ENCODE measurements around the gene AQP1. TPM values are rescaled to one million over a fixed set of nuclear protein-coding genes. Genes with fewer than 3 reads are reported as not detected.
A peak's percentile ranks its signal among the peaks of the same experiment; 100 is the strongest.

The AQP1 gene
- total and polyA plus RNA-seq, 8 donors = 146 to 450 (median 231) TPM

DNA sequence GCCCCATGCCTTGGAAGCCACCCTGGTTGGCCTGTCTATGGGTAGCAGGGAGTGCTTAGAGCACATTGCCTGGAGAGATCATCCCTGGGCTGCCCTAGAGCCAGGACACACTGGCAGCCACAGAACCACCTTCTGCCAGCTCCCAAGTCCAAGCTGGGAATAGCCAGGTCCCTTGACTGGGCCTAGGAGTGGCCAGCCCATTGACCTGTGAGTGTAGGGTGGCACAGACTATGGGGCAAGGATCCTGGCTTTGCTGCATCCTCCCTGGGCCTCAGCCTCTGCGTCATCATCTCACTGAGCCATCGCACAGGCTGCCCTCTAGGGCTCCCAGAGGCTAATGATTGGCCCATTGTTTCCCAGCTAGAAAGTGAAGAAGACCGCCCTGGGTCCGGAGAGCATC, 7.0 kb downstream of the AQP1 start:
- FAIRE-seq = no peak
- DNase-seq = peak in 4 of 6 donors; percentile 1 to 44 (median 26)
- no peaks in the 10 kb centered on the region for H3K27me3 ChIP-seq
- 80 to 82% methylated on average over 4 of the region's 4 CpGs for WGBS, 2 donors
- TF ChIP-seq, protein P1, sequence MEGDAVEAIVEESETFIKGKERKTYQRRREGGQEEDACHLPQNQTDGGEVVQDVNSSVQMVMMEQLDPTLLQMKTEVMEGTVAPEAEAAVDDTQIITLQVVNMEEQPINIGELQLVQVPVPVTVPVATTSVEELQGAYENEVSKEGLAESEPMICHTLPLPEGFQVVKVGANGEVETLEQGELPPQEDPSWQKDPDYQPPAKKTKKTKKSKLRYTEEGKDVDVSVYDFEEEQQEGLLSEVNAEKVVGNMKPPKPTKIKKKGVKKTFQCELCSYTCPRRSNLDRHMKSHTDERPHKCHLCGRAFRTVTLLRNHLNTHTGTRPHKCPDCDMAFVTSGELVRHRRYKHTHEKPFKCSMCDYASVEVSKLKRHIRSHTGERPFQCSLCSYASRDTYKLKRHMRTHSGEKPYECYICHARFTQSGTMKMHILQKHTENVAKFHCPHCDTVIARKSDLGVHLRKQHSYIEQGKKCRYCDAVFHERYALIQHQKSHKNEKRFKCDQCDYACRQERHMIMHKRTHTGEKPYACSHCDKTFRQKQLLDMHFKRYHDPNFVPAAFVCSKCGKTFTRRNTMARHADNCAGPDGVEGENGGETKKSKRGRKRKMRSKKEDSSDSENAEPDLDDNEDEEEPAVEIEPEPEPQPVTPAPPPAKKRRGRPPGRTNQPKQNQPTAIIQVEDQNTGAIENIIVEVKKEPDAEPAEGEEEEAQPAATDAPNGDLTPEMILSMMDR (IDR thresholded peaks at IDR 0.05) = no peak
- ATAC-seq = no peak
- H3K4me3 ChIP-seq = no peak overlapping the region
- H3K36me3 ChIP-seq = peaks cover 0 to 22% (median 15%) of the 10 kb centered on the region in 3 donors
- H3K27ac ChIP-seq = peak overlapping the region in 2 of 4 donors; percentile 11 to 47
- no peaks in the 10 kb centered on the region for H3K9me3 ChIP-seq
- peaks cover 0 to 8% (median 4%) of the 10 kb centered on the region in 3 donors for H3K4me1 ChIP-seq
- intact Hi-C loops (cut with DNase I) = loop anchor here in 1 of 3 donors (10.0 kb wide), 1 partner anchor 114 kb away; no protein-coding TSS in a partner anchor

DNA sequence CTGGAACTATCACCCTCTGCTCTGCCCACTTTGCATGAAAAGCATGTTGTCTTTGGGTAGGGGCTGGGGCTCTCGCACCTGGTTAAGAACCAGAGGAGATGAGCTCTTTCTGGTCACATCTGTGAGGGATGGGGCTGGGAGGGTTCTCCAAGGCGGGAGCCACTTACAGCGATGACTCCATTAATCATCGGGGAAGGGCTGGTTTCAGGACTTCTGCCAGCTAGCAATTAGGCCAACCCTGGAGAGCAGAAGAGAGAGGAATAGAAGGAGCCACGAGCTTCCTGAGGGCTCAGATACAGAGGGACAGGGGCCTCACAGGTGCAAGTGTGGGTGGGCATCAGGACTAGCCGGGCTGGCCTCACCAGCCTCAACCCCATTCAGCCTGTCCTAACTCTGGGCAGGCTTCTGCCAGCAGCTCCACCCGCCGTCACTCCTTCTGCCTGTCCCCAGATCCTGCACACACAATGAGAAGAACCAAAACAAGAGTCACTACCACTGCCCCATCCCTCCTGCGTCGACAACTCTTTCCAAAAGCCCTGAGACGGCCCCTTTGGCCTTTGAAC, 8.4 kb downstream of the AQP1 start:
- ATAC-seq = peak in 2 of 4 donors; percentile 24 to 28
- no peak for FAIRE-seq
- Histone ChIP-seq H3K9me3 (no peaks in the 10 kb centered on the region), H3K27me3 (no peaks in the 10 kb centered on the region), H3K4me1 (peaks cover 0 to 8% (median 4%) of the 10 kb centered on the region in 3 donors), H3K4me3 (no peak overlapping the region), H3K36me3 (peaks cover 0 to 32% (median 28%) of the 10 kb centered on the region in 3 donors), H3K27ac (peak overlapping the region in 2 of 4 donors; percentile 5 to 30)
- peak in 5 of 6 donors; percentile 7 to 40 (median 20) for DNase-seq
- WGBS, 2 donors = 51 to 64% methylated on average over 11 of the region's 11 CpGs
- TF ChIP-seq, protein P1 (IDR thresholded peaks at IDR 0.05) = no peak
- intact Hi-C loops (cut with DNase I) = no loop called here

DNA sequence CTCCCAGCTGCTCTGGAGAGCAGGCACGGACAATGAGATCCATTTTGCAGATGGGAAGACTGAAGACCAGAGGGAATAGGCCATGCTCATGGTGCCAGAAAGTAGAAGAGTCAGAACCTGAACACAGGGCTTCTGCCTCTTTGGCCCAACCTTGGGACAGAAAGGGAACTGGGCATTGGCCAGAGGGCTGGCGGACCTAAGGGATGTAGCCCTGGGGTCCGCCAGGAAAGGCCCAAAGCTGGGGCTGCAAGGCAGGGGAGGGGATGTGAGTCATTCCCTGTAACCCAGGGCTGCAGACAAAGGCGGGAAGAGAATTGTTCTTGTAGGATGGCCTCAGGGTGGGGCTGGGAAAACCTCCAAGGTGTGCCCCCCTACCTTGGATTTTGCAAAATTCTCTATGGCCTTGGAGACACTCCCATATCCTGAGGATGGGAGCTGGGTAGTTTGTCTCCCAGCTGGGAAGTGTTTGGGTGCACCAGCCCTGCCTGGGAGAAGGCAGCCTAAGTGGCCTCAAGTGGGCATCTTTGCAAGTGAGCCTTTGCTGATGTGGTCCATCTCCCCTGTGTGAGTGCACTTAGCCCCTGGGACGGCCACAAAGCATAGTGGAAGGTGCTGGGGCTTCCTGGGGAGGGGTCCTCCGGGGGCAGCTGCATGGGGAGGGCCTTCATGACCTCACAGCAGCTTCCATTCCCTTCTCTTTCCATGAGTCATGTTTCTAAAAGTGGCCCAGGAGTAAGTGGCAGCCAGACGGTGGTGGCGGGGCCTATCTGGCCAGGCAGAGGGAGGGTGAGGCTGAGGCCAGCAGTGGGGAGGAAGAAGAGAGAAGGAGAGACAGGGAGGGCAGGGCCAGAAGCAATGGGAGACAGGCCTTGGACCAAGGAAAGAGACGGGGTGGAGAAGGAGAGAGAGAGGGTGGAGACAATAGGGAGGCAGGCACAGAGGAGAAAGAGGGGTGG, 9.2 kb downstream of the AQP1 start:
- TF ChIP-seq, protein P1 (IDR thresholded peaks at IDR 0.05) = no peak
- H3K4me1 ChIP-seq = peaks cover 0 to 8% (median 4%) of the 10 kb centered on the region in 3 donors
- H3K9me3 ChIP-seq = no peaks in the 10 kb centered on the region
- 66 to 69% methylated on average over 9 of the region's 9 CpGs for WGBS, 2 donors
- intact Hi-C loops (cut with DNase I) = no loop called here
- no peaks in the 10 kb centered on the region for H3K27me3 ChIP-seq
- ATAC-seq (peak in 3 of 4 donors; percentile 30 to 60 (median 42)), FAIRE-seq (no peak), DNase-seq (peak in 5 of 6 donors; percentile 5 to 55 (median 25))
- no peak overlapping the region for H3K4me3 ChIP-seq
- H3K27ac ChIP-seq = peak overlapping the region in 3 of 4 donors; percentile 3 to 58 (median 36)
- H3K36me3 ChIP-seq = peaks cover 0 to 36% (median 30%) of the 10 kb centered on the region in 3 donors

DNA sequence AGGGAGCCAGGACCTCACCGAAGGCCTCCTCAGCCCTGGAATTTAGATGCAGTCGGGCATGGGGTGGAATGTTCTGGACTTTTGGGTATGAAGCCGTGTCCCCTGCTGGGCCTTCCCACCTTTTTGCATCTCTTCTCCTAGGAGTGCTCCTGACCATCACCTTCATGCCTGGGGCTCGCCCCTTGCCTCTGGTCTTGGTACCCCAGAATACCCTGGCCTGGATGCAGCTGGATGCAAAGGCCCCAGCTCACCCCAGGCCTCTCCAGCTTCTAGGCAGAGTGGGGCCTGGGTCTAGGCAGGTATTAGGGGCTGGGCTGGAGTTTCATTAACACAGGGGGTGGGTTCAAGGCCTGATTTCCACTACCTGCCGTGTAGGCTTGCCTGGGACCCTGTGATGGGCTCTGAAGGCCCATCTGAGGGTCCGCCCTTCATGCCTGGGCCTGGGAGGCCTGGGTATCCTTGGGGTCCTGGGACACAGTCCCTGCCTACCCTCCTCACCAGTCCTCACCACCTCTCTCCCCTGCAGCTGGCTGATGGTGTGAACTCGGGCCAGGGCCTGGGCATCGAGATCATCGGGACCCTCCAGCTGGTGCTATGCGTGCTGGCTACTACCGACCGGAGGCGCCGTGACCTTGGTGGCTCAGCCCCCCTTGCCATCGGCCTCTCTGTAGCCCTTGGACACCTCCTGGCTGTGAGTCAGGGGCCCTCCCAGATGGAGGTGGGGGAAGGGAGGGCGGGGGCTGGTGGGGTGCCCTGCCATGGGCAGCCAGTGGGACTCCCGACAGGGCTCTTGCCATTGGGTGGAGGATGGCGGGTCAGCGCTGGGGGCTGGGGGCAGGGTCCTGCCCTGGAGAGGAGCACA, 10.1 kb downstream of the AQP1 start:
- peak in 5 of 6 donors; percentile 7 to 76 (median 17) for DNase-seq
- Histone ChIP-seq H3K36me3 (peaks cover 0 to 36% (median 30%) of the 10 kb centered on the region in 3 donors), H3K4me3 (no peak overlapping the region), H3K4me1 (peaks cover 0 to 8% (median 4%) of the 10 kb centered on the region in 3 donors), H3K27me3 (no peaks in the 10 kb centered on the region), H3K27ac (peak overlapping the region in 2 of 4 donors; percentile 36 to 58), H3K9me3 (no peaks in the 10 kb centered on the region)
- intact Hi-C loops (cut with DNase I) = no loop called here
- no peak for FAIRE-seq
- TF ChIP-seq, protein P1 (IDR thresholded peaks at IDR 0.05) = no peak
- 83 to 87% methylated on average over 17 to 19 of the region's 19 CpGs for WGBS, 2 donors
- ATAC-seq = no peak
